Measurements from ENCODE around the gene GNAT2.

The GNAT2 gene

GRCh38 chr1:109630898-109631512 lies 11.6 kb upstream of the GNAT2 start:
- Histone ChIP-seq H3K4me1 (ENCODE audit: control insufficient read depth, insufficient read depth, low read length) (peaks cover under 1% of the 10 kb centered on the region), H3K4me3 (ENCODE audit: low read length) (no peak overlapping the region), H3K36me3 (ENCODE audit: control insufficient read depth, insufficient read depth, low read length) (peaks cover 31% of the 10 kb centered on the region), H3K9ac (ENCODE audit: low read length) (no peak overlapping the region), H3K27me3 (ENCODE audit: control insufficient read depth, insufficient read depth, low read length) (no peaks in the 10 kb centered on the region), H3K27ac (ENCODE audit: low read depth, low read length) (no peak overlapping the region)

- no peaks in the 10 kb centered on the region for H3K4me1 ChIP-seq (ENCODE audit: control insufficient read depth, insufficient read depth, low read length)
- peaks cover 32% of the 10 kb centered on the region for H3K36me3 ChIP-seq (ENCODE audit: control insufficient read depth, insufficient read depth, low read length)
- no peak overlapping the region for H3K27ac ChIP-seq (ENCODE audit: low read depth, low read length)
- no peak overlapping the region for H3K4me3 ChIP-seq (ENCODE audit: low read length)
- H3K27me3 ChIP-seq (ENCODE audit: control insufficient read depth, insufficient read depth, low read length), result no peaks in the 10 kb centered on the region
- no peak overlapping the region for H3K9ac ChIP-seq (ENCODE audit: low read length)
Measured at GRCh38 chr1:109630081-109630897, 10.9 kb upstream of the GNAT2 start.

GRCh38 chr1:109629372-109630030 lies 10.1 kb upstream of the GNAT2 start:
- Histone ChIP-seq H3K36me3 (ENCODE audit: control insufficient read depth, insufficient read depth, low read length) (peaks cover 32% of the 10 kb centered on the region), H3K4me3 (ENCODE audit: low read length) (no peak overlapping the region), H3K4me1 (ENCODE audit: control insufficient read depth, insufficient read depth, low read length) (no peaks in the 10 kb centered on the region), H3K9ac (ENCODE audit: low read length) (no peak overlapping the region), H3K27ac (ENCODE audit: low read depth, low read length) (no peak overlapping the region), H3K27me3 (ENCODE audit: control insufficient read depth, insufficient read depth, low read length) (no peaks in the 10 kb centered on the region)

GRCh38 chr1:109628540-109629321 lies 9.3 kb upstream of the GNAT2 start:
- Histone ChIP-seq H3K4me3 (ENCODE audit: low read length) (no peak overlapping the region), H3K36me3 (ENCODE audit: control insufficient read depth, insufficient read depth, low read length) (peaks cover 32% of the 10 kb centered on the region), H3K9ac (ENCODE audit: low read length) (no peak overlapping the region), H3K27me3 (ENCODE audit: control insufficient read depth, insufficient read depth, low read length) (no peaks in the 10 kb centered on the region), H3K4me1 (ENCODE audit: control insufficient read depth, insufficient read depth, low read length) (no peaks in the 10 kb centered on the region), H3K27ac (ENCODE audit: low read depth, low read length) (no peak overlapping the region)

GRCh38 chr1:109627692-109628399 lies 8.4 kb upstream of the GNAT2 start:
- H3K27me3 ChIP-seq (ENCODE audit: control insufficient read depth, insufficient read depth, low read length), result no peaks in the 10 kb centered on the region
- H3K4me3 ChIP-seq (ENCODE audit: low read length), result no peak overlapping the region
- H3K4me1 ChIP-seq (ENCODE audit: control insufficient read depth, insufficient read depth, low read length), result no peaks in the 10 kb centered on the region
- no peak overlapping the region for H3K27ac ChIP-seq (ENCODE audit: low read depth, low read length)
- peaks cover 32% of the 10 kb centered on the region for H3K36me3 ChIP-seq (ENCODE audit: control insufficient read depth, insufficient read depth, low read length)
- no peak overlapping the region for H3K9ac ChIP-seq (ENCODE audit: low read length)

- Histone ChIP-seq H3K27ac (ENCODE audit: low read depth, low read length) (no peak overlapping the region), H3K36me3 (ENCODE audit: control insufficient read depth, insufficient read depth, low read length) (peaks cover 32% of the 10 kb centered on the region), H3K4me1 (ENCODE audit: control insufficient read depth, insufficient read depth, low read length) (no peaks in the 10 kb centered on the region), H3K4me3 (ENCODE audit: low read length) (no peak overlapping the region), H3K9ac (ENCODE audit: low read length) (no peak overlapping the region), H3K27me3 (ENCODE audit: control insufficient read depth, insufficient read depth, low read length) (no peaks in the 10 kb centered on the region)
Measured at GRCh38 chr1:109626682-109627408, 7.4 kb upstream of the GNAT2 start.

GRCh38 chr1:109625601-109626560 lies 6.5 kb upstream of the GNAT2 start:
- Histone ChIP-seq H3K36me3 (ENCODE audit: control insufficient read depth, insufficient read depth, low read length) (peaks cover 29% of the 10 kb centered on the region), H3K4me1 (ENCODE audit: control insufficient read depth, insufficient read depth, low read length) (peaks cover 3% of the 10 kb centered on the region), H3K9ac (ENCODE audit: low read length) (no peak overlapping the region)

GRCh38 chr1:109625176-109625575 lies 5.8 kb upstream of the GNAT2 start:
- no peak overlapping the region for H3K27ac ChIP-seq (ENCODE audit: low read depth, low read length)
- no peaks in the 10 kb centered on the region for H3K27me3 ChIP-seq (ENCODE audit: control insufficient read depth, insufficient read depth, low read length)
- H3K4me1 ChIP-seq (ENCODE audit: control insufficient read depth, insufficient read depth, low read length), result peaks cover 3% of the 10 kb centered on the region
- no peak overlapping the region for H3K4me3 ChIP-seq (ENCODE audit: low read length)
- H3K36me3 ChIP-seq (ENCODE audit: control insufficient read depth, insufficient read depth, low read length), result peaks cover 29% of the 10 kb centered on the region
- H3K9ac ChIP-seq (ENCODE audit: low read length), result no peak overlapping the region

More at GRCh38 chr1:109625601-109626560, 6.5 kb upstream of the GNAT2 start:
- H3K27me3 ChIP-seq (ENCODE audit: control insufficient read depth, insufficient read depth, low read length), result no peaks in the 10 kb centered on the region
- H3K27ac ChIP-seq (ENCODE audit: low read depth, low read length), result no peak overlapping the region
- H3K4me3 ChIP-seq (ENCODE audit: low read length), result no peak overlapping the region

- Histone ChIP-seq H3K27me3 (ENCODE audit: control insufficient read depth, insufficient read depth, low read length) (no peaks in the 10 kb centered on the region), H3K4me1 (ENCODE audit: control insufficient read depth, insufficient read depth, low read length) (peaks cover 5% of the 10 kb centered on the region), H3K9ac (ENCODE audit: low read length) (no peak overlapping the region), H3K36me3 (ENCODE audit: control insufficient read depth, insufficient read depth, low read length) (peaks cover 25% of the 10 kb centered on the region), H3K27ac (ENCODE audit: low read depth, low read length) (no peak overlapping the region), H3K4me3 (ENCODE audit: low read length) (no peak overlapping the region)
Measured at GRCh38 chr1:109624201-109625010, 5.0 kb upstream of the GNAT2 start.

- Histone ChIP-seq H3K4me3 (ENCODE audit: low read length) (no peak overlapping the region), H3K36me3 (ENCODE audit: control insufficient read depth, insufficient read depth, low read length) (peaks cover 18% of the 10 kb centered on the region), H3K9ac (ENCODE audit: low read length) (no peak overlapping the region), H3K27ac (ENCODE audit: low read depth, low read length) (no peak overlapping the region), H3K4me1 (ENCODE audit: control insufficient read depth, insufficient read depth, low read length) (peaks cover 6% of the 10 kb centered on the region), H3K27me3 (ENCODE audit: control insufficient read depth, insufficient read depth, low read length) (no peaks in the 10 kb centered on the region)
Measured at GRCh38 chr1:109623601-109624161, 4.3 kb upstream of the GNAT2 start.

All from rectal smooth muscle tissue (tissue), 1 donor.